Neural cell (in vitro differentiated cells): ENCODE results near the gene CTLA4.

Experiments used
- EZH2 ChIP-seq: fragments of 200-600, 300-800 bp; shearing (Covaris generic), sonication (generic); IDR thresholded peaks from 2 replicates; pipeline ENCODE4 v1.6.1; 2014; ENCODE audit warnings: antibody characterized with exemption, low read length, borderline replicate concordance, mild to moderate bottlenecking; ENCODE audit not compliant: insufficient read depth, poor library complexity, severe bottlenecking
- MXI1 ChIP-seq: fragments of 450-650 bp; conservative IDR thresholded peaks from 2 replicates; pipeline ENCODE4 v1.6.1; 2014; ENCODE audit warnings: antibody characterized with exemption, mild to moderate bottlenecking; ENCODE audit not compliant: poor library complexity, severe bottlenecking
- RAD21 ChIP-seq: fragments of 450-650 bp; conservative IDR thresholded peaks from 2 replicates; pipeline ENCODE4 v1.6.1; 2014; ENCODE audit warnings: antibody characterized with exemption, mild to moderate bottlenecking, moderate library complexity
- SMC3 ChIP-seq: fragments of 450-650 bp; conservative IDR thresholded peaks from 2 replicates; pipeline ENCODE4 v1.6.1; 2014; ENCODE audit warnings: antibody characterized with exemption, mild to moderate bottlenecking, moderate library complexity; ENCODE audit not compliant: poor library complexity
- TF ChIP-seq, protein P1 (sequence below): fragments of 450-650 bp; IDR thresholded peaks from 2 replicates; pipeline ENCODE4 v1.5.1; 2014; ENCODE audit warnings: antibody characterized with exemption, mild to moderate bottlenecking, moderate library complexity; ENCODE audit not compliant: poor library complexity, severe bottlenecking
- TF ChIP-seq, protein P2 (sequence below): IDR thresholded peaks from 2 replicates; pipeline ENCODE4 v1.6.1; 2012; ENCODE audit warnings: borderline replicate concordance

GRCh38 chr2:203853722-203854121, 13.8 kb upstream of the CTLA4 start:
- TF ChIP-seq EZH2 (no peak), MXI1 (no peak), SMC3 (no peak), RAD21 (no peak)
- TF ChIP-seq, protein P1, sequence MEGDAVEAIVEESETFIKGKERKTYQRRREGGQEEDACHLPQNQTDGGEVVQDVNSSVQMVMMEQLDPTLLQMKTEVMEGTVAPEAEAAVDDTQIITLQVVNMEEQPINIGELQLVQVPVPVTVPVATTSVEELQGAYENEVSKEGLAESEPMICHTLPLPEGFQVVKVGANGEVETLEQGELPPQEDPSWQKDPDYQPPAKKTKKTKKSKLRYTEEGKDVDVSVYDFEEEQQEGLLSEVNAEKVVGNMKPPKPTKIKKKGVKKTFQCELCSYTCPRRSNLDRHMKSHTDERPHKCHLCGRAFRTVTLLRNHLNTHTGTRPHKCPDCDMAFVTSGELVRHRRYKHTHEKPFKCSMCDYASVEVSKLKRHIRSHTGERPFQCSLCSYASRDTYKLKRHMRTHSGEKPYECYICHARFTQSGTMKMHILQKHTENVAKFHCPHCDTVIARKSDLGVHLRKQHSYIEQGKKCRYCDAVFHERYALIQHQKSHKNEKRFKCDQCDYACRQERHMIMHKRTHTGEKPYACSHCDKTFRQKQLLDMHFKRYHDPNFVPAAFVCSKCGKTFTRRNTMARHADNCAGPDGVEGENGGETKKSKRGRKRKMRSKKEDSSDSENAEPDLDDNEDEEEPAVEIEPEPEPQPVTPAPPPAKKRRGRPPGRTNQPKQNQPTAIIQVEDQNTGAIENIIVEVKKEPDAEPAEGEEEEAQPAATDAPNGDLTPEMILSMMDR: no peak
- TF ChIP-seq, protein P2, sequence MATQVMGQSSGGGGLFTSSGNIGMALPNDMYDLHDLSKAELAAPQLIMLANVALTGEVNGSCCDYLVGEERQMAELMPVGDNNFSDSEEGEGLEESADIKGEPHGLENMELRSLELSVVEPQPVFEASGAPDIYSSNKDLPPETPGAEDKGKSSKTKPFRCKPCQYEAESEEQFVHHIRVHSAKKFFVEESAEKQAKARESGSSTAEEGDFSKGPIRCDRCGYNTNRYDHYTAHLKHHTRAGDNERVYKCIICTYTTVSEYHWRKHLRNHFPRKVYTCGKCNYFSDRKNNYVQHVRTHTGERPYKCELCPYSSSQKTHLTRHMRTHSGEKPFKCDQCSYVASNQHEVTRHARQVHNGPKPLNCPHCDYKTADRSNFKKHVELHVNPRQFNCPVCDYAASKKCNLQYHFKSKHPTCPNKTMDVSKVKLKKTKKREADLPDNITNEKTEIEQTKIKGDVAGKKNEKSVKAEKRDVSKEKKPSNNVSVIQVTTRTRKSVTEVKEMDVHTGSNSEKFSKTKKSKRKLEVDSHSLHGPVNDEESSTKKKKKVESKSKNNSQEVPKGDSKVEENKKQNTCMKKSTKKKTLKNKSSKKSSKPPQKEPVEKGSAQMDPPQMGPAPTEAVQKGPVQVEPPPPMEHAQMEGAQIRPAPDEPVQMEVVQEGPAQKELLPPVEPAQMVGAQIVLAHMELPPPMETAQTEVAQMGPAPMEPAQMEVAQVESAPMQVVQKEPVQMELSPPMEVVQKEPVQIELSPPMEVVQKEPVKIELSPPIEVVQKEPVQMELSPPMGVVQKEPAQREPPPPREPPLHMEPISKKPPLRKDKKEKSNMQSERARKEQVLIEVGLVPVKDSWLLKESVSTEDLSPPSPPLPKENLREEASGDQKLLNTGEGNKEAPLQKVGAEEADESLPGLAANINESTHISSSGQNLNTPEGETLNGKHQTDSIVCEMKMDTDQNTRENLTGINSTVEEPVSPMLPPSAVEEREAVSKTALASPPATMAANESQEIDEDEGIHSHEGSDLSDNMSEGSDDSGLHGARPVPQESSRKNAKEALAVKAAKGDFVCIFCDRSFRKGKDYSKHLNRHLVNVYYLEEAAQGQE: no peak
